GM12878 (cell line): ENCODE results near the gene REXO1.
A peak's percentile ranks its signal among the peaks of the same experiment; 100 is the strongest.

Experiments used
- EZH2 ChIP-seq: IDR thresholded peaks from 2 replicates; pipeline ENCODE4 v1.6.1; 2012; ENCODE audit warnings: low read depth, mild to moderate bottlenecking, control low read depth, inconsistent platforms, low read length, borderline replicate concordance; ENCODE audit not compliant: control insufficient read depth
- MEF2B ChIP-seq: fragments of 450-650 bp; IDR thresholded peaks from 2 replicates; pipeline ENCODE4 v1.6.1; 2018; ENCODE audit warnings: mild to moderate bottlenecking, moderate library complexity; ENCODE audit not compliant: partially characterized antibody, poor library complexity, severe bottlenecking
- NRF1 ChIP-seq: conservative IDR thresholded peaks from 2 replicates; pipeline ENCODE4 v1.6.1; 2011; ENCODE audit warnings: mild to moderate bottlenecking, low read depth, low read length, improper control_type of control experiment
- POLR2A ChIP-seq: IDR thresholded peaks from 2 replicates; pipeline ENCODE4 v1.6.1; 2011; ENCODE audit warnings: low read depth, mild to moderate bottlenecking, low read length
- ZNF24 ChIP-seq: fragments of 450-650 bp; IDR thresholded peaks from 2 replicates; pipeline ENCODE4 v1.6.1; 2017; ENCODE audit warnings: antibody characterized with exemption, mild to moderate bottlenecking
- TF ChIP-seq, protein P1 (sequence below), 3 experiments: IDR thresholded peaks in 2 of 3; conservative IDR thresholded peaks in 1 of 3; 2 replicates each; pipeline ENCODE4 v1.5.1; 2011; ENCODE audit warnings: low read depth in 3 of 3, low read length in 3 of 3, mild to moderate bottlenecking in 3 of 3, control low read depth in 2 of 3, moderate library complexity in 2 of 3, inconsistent platforms in 1 of 3, mixed read lengths in 1 of 3; ENCODE audit not compliant: control insufficient read depth in 2 of 3, insufficient read depth in 1 of 3; ENCODE audit errors: extremely low read depth in 1 of 3

DNA sequence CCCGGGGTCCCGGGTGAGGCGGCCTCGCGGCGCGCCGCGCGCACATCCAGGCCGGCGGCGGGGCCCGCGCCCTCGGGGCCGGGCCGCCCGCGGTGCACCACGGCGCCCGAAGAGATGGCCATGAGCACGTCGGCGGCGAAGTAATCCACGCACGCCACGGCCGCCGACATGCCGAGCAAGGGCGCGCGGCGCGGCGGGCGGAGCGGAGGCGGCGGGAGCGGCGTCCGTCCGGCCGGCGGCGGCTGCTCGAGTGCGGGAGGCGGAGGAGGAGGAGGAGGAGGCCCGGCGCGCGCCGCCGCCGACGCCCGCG lies 15.0 kb upstream of the REXO1 start, which contains the start of gene KLF16:
- TF ChIP-seq, protein P1, sequence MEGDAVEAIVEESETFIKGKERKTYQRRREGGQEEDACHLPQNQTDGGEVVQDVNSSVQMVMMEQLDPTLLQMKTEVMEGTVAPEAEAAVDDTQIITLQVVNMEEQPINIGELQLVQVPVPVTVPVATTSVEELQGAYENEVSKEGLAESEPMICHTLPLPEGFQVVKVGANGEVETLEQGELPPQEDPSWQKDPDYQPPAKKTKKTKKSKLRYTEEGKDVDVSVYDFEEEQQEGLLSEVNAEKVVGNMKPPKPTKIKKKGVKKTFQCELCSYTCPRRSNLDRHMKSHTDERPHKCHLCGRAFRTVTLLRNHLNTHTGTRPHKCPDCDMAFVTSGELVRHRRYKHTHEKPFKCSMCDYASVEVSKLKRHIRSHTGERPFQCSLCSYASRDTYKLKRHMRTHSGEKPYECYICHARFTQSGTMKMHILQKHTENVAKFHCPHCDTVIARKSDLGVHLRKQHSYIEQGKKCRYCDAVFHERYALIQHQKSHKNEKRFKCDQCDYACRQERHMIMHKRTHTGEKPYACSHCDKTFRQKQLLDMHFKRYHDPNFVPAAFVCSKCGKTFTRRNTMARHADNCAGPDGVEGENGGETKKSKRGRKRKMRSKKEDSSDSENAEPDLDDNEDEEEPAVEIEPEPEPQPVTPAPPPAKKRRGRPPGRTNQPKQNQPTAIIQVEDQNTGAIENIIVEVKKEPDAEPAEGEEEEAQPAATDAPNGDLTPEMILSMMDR (IDR thresholded peaks at IDR 0.05 in 2 of 3, conservative IDR thresholded peaks at IDR 0.05 in 1 of 3; ENCODE audit: control insufficient read depth in 2 of 3, extremely low read depth in 1 of 3, insufficient read depth in 1 of 3, low read depth in 3 of 3, low read length in 3 of 3), result no peak
- no peak for TF ChIP-seq ZNF24
- TF ChIP-seq POLR2A, result peak; percentile 81
- TF ChIP-seq EZH2, result no peak
- TF ChIP-seq NRF1, result no peak
- no peak for TF ChIP-seq MEF2B
